ENCODE measurements around the gene SLC7A10.

The SLC7A10 gene

DNA sequence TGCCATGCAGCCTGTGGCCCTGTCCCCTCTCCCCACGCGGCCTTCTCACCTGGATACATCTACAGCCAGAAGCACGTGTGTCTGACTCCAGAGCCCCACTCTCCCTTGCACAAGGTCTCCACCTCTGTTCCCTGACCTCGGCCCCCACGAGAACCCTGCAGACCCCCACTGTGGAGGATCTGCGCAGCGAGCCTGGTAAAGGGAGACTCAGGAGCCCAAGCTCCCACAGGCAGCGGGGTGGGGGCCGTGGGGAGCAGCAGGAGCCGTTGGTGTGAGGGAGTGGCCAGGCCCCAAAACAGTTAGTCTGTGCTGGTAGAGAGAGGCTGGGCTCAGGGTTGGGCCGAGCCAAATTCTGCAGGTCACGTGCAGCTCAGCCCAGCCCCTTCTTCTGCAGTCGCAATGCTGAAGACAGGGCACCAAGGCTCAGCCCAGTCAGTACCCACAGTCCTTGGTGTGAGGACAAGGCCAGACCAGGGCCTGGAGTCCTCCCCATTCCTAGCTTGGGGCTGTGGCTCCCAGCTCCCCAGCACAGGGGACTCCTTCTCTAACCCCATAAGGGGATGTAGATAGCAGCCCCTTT lies 28.7 kb upstream of the SLC7A10 start:
- no peak for DNase-seq (ENCODE audit: low spot score)

DNA sequence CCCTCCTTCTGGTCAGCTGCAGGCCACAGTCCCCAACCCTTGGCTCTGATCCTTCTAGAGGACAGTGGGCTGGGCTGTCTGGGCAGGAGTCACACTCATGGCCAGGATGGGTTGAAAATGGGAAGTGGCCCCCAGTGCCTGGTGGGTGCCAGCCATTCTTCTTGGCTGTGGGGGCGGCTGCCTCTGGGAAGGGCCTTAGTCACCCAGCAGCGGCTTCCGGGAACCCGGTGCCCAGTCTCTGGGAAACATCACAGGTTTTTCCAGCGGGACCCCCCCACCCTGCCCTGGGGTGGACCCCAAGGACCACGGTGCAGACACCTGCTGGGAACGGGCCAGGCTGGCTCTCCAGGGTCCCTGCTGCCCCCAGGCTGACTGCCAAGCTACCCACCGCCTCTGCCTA lies 27.3 kb upstream of the SLC7A10 start:
- no peak for DNase-seq (ENCODE audit: low spot score)

DNA sequence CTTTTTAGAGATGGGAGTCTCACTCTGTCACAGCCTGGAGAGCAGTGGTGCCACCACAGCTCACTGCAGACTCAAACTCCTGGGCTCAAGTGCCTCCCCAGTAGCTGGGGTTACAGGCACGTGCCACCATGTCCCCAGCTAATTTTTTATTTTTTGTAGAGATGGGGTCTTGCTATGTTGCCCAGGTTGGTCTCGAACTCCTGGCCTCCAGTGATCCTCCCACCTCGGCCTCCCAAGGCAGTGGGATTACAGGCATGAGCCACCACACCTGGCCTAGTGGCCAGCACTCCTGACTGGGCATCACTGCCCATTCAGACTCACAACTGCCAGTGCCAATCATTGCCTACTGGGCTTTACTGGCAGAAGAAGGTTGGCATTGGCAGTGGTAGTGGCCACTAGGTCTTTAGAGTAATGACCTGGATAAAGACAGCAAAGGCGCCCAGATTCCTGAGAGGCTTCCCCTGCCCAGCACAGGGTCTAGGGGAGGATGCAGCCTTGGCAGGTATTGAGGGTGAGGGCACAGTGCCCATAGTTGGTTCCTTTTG lies 26.8 kb upstream of the SLC7A10 start:
- no peak for DNase-seq (ENCODE audit: low spot score)

DNA sequence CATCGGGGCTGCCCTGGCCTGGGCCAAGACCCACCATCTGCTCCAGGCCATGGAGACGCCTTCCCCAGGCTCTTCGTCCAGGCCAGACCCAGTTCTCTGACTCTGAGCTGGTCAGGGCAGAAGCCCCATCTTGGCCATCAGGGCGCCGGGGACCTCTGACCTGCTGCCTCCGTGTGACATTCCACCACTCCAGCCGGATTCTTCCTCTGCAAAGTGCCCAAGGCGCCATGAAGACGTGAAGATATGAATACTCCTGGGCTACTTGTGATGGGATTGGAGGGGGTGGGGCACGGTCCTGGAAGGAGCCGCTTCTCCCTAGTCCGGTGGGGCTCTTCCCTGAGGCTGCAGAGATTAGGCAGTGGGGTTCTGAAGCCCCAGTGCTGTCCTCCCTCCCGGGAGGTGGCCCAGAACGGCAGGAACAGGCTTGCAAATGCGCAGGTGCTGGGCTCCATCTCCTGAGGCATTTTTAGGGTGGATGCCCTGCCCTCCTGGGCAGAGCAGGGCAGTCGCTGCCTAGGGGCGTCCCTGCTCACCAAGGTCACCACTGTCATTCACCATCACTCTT lies 26.0 kb upstream of the SLC7A10 start:
- DNase-seq (ENCODE audit: low spot score): no peak

DNA sequence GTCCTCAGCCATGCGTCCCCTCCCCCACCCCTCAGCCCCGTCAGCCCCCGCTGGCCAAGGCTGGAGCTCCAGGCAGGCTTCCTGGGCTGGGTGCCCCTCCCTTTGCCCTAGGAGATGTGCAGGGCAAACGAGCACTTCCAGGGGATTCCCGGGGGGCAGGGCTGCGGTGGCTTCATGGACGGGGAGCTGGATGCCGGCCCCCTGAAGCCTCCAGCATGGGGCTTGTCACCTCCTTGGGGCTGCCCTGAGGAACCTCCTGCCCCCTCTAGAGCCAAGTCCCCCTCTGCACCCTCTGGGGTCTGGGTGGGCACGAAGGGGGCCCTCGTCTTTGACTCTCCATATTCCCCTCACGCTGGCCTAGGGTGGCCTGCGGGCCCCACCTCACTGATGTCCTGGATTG lies 25.4 kb upstream of the SLC7A10 start:
- no peak for DNase-seq (ENCODE audit: low spot score)

DNA sequence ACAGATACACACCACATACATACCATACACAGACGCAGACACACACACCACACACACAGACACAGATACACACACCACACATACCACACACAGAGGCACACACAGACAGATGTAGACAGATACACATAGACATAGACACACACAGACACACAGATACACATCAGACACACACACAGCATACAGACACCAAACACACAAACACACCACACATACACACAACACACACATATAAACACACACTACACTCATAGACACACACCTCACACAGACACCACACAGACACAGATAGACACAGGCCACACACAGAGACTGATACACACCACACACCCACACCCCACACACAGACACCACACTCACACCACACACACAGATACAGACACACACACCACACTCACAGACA lies 24.9 kb upstream of the SLC7A10 start:
- no peak for DNase-seq (ENCODE audit: low spot score)

DNA sequence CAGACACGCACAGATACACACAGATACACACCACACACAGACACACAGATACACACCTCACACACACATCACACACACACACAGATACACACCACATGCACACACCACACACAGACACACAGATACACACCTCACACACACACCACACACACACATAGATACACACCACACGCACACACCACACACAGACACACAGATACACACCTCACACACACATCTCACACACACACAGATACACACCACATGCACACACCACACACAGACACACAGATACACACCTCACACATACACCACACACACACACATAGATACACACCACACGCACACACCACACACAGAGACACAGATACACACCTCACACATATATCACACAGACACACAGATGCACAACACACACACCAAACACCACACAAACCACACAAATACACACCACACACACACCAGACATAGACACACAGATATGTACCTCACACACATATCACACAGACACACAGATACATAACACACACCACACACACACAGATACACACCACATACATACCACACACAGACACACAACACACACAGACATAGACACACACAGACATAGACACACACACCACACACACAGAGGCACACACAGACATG lies 24.2 kb upstream of the SLC7A10 start:
- DNase-seq (ENCODE audit: low spot score): no peak

DNA sequence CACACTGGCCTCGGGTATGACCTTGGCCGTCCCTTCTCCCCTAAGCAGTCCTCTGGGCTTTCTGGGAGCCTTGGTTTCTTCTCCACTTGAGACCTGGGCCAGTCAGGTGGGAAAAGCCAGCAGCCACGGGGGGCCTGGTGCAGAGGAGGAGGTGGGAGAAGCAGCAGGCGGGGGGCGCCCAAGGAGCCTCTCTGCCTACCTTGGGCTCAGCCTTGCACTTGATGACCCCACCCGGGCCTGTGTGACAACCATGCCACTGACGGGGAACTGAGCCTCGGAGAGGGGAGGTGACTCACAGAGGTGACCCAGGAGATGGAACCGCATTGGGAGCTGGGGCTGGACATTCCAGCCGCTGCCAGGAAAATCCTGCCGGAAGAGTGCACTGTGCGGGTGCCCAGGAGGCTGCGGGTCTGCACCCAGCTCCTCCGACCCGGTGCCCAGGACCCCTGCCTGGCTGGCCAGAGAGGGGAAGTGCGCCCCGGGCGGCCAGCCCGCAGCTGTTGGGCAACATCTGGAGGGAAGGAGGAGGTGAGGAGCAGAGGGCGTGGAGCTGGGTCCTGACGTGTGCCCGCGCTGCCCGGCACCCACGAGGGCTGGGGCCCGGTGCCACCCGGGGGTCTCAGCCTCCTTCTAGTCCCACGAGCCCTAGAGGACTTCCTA lies 23.4 kb upstream of the SLC7A10 start:
- DNase-seq (ENCODE audit: low spot score): peak; percentile 37

DNA sequence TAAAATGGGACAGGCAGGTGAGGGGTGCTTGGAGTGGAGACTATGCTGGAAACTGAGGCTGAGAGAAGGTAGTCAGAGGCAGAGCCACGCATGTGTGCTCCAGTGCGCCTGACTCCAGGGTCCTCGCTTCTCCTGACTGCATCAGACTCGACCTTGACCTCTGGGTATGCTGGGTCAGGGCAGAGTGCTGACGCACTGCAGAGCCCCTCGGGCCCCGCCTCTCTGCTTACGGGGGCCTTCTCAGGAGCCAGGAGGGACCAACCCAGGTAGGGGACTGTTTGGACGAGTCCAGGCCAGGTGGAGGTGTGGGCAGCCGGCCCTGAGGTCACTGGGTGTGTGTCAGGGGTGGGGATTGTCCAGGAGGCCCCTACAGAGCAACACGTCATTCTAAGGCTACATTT lies 22.9 kb upstream of the SLC7A10 start:
- DNase-seq (ENCODE audit: low spot score): no peak

DNA sequence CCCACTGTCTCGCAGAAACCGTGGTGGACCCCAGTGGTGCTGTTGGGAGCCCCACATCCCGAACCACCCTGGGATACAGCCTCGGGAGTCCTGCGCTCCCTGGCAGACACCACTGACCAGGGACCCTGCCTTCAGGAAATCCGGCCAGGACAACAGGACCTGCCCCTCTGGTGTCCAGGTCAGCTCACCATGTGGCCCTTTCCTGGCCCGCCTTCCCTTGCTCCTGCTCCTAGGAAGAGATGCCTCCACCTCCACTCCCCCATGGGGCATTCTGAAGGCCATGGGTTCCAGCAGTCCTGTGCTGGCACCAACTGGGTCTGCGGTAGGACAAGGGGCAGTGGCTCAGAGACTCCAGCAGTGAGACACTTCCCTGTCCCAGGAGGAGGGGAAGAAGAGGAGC lies 22.5 kb upstream of the SLC7A10 start:
- DNase-seq (ENCODE audit: low spot score): no peak

DNA sequence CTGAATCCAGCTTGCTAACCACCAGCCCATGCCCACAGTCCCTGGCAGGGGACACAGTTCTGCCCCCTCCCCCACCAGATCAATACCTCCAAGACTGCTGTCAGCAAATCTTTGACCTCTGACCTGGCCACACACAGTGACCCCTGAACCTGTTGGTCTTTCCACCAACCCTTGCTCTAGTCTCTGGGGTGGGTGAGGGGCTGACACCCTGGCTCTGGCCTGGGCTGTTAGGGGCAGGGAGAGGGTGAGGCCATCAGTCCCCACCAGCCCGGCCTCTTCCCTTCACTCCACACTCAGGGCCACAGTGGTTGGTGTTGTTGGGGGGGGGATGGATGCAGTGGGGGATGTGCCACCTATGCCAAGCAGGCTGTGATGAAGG lies 21.8 kb upstream of the SLC7A10 start:
- DNase-seq (ENCODE audit: low spot score): no peak

DNA sequence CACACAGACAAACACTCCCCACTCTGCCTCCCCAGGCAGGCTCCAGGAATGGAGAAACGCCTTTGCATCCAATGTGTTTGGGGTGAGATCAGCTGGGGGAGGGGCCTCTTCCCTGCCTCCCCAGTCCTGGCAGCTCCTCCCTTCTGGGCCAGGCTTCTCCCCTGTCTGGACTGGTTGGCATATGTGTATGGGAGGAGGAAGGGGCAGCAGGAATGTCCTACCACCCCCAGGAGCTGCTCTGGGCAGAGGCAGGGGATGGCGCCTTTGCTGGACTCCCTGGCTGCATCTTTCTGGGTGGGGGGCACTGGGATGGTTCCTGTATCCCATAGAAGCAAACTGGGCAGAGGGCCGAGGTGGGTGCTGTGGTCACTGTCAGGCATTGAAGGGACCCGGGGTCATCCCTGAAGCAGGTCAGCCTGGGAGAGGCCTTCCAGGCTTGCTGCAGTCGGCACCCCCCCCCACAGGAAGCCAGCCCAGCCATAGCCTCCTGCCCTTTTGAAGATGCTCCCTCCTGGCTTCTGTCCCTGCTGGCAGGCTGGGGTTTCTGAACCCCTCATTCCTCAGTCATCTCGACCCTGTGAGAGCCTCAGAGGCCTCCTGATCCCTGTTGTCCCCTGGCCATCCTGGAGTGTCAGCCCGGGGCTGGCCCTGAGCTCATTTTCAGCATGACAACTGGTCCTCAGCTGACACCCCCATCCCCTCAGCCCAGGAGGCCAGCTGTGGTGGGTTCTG lies 21.2 kb upstream of the SLC7A10 start:
- no peak for DNase-seq (ENCODE audit: low spot score)

DNA sequence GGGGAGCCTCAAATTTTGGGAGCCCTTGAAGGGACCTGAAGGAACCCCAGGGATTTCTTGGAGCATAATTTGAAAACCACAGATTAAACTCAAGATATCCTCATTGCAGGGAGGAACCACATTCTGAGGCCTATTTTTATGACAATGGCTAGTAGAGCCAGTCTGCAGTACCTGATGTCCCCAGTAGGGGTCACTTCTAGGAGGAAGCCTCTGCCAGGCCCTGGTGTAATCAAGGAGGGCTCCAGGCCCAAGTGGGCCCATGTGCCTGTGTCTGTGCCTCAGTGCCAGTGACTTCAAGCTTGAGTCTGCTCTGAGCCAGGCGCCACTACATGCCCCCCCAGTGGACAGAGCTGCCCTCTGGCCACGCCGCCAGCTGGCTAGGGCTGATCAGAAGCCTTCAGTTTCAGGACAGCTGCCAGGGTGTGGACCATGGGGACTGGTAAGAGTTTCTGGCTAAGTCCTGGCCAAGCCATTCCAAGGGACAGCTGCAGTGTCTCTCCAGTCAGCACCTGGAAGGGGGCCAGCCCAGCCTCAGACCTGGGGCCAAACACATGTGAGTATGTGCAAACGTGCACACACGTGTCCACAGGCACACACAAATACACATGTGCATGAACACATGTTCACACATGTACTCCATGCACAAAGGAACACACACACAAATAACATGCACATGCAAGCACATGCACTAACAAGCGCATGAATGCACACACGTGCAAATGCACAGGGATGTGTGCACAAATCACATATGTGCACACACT lies 20.5 kb upstream of the SLC7A10 start:
- peak; percentile 40 for DNase-seq (ENCODE audit: low spot score)

DNA sequence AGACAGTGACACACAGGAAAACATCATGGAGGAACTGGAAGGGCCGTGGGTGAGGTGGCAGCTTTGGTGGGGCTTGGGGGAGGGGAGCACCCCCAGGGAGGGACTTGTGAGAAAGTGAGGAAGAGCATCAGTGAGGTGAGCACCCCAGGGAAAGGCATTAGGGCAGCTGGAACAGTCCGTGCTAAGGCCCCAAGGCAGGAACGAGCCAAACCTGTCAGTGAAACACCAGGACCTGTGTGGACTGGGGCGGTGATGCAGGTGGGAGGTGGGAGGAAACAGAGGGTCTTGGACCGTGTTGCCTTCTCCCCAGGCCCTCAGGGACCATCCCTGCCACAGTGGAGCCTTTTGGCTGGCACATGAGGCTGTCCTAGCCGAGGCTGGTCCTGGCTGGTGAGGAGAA lies 17.3 kb upstream of the SLC7A10 start:
- no peak for DNase-seq (ENCODE audit: low spot score)

DNA sequence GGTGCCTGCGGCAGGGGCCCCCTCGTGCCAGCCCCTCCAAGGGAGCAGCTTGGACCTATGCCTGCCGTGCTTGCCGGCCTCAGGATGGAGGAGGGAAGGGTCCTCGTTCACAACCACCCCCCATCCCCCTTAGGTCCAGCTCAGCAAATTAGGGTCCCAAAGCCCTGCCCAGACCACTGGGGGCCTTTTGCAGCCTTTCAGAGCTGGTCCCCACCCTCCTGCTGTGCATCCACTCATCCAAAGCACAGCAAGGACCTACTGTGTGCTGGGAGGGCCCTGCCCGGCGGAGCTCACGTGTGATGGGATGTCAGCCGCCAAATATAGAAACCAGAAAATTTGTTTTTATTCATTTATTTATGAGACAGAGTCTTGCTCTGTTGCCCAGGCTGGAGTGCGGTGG lies 16.5 kb upstream of the SLC7A10 start:
- no peak for DNase-seq (ENCODE audit: low spot score)

DNA sequence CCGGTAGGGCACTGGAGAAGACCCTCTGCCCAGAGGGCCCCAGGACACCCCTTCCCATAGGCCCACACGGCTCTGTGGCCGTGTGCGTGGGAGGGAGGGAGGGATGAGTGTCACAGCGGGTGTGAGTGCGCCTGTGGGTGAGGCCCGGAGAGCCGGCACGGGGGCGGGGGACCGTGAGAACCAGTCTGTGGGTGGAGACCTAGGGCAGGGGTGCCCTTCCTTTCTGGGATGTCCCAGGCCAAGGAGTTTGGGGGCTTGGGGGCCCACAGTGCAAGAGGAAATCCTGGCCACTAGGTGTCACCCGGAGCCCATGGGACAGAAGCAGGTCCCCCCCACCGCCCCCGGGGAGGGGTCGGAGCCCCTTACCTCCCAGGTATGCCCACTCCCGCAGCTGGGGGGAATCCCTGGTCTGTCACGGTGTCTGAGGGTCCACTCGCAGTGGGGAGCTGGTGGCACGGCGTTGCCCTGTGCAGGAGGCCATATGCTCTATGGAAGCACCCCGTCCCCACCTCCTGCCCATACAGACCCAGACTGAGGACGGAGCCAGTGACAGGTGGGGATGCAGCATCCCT lies 16.0 kb upstream of the SLC7A10 start:
- peak; percentile 19 for DNase-seq (ENCODE audit: low spot score)

DNA sequence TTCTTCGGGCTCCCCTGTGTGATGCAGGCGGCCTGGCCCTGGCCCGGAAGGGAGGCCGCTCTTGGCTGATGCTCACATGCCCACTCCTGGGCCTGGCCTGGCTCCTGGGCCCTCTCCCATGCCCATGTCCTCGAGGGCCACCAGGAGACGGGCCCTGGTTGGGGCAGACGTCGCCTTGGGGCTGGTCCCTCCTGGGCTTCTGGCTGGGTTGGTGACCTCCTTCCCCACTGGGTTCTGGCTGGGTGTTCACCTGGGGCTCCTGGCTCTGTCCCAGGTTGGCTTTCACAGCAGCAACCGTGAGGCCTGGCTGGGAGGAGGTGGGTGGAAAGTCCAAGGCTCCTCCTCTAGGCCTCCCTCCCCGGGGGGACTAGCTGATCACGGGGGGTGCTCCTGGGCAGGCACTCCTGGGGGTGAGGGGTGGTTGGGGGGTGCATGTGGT lies 15.5 kb upstream of the SLC7A10 start:
- DNase-seq (ENCODE audit: low spot score): no peak

DNA sequence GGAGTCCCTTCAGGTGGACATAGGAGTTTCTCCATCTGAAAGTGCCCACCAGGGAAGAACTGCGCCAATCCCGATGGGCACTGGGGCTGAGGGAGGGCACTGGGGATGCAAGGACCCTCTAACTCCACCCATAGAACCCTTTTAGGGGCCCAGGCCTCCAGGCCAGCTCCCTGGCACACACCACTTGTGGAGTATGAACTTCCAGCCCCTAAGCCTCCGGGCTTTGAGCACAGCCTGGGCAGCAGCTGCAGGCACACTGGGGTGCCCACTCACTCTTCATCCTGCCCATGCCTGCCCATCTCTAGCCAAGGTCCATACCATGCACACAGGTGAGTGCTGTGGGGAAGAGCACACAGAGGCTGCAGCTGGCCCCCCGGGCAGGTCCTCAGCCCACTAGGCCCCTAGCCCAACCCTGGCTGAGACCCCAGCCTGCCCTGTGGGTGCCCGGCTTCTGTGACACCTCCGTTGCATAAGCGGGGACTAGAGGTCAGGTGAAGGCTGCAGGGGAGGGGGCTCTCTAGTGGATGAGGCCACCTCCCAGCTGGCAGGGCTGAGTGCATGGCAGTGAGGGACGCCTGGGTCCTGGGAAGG lies 14.6 kb upstream of the SLC7A10 start:
- no peak for DNase-seq (ENCODE audit: low spot score)

DNA sequence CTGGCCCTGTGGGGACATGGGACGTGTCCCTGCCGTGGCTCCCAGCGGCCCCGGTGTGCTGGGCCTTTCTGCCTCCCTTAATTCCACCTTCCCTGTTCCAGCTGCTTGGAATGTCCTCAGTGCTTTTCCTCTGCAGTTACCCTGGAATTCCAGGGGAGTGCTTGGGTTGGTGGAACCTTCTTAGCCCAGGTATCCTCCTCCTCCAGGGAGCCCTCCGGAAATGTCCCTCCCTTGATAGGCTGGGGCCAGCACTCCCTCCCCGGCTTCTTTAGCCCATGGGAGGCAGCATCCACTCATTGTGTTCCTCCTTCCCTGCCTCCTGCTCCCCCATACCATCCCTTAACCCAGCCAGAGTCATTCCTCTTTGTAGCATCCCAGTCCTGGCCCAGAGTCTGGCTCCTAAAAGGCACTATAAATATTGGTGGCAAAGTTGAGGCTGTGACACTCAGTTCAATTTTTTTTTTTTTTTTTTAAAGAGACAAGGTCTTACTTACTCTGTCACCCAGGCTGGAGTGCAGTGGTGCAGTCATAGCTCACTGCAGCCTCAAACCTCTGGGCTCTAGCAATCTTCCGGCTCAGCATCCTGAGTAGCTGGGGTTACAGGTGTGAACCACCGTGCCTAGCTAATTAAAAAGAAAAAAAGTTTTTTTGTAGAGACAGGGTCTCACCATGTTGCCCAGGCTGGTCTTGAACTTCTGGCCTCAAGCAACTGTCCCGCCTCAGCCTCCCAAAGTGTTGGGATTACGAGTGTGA lies 13.7 kb upstream of the SLC7A10 start:
- no peak for DNase-seq (ENCODE audit: low spot score)

DNA sequence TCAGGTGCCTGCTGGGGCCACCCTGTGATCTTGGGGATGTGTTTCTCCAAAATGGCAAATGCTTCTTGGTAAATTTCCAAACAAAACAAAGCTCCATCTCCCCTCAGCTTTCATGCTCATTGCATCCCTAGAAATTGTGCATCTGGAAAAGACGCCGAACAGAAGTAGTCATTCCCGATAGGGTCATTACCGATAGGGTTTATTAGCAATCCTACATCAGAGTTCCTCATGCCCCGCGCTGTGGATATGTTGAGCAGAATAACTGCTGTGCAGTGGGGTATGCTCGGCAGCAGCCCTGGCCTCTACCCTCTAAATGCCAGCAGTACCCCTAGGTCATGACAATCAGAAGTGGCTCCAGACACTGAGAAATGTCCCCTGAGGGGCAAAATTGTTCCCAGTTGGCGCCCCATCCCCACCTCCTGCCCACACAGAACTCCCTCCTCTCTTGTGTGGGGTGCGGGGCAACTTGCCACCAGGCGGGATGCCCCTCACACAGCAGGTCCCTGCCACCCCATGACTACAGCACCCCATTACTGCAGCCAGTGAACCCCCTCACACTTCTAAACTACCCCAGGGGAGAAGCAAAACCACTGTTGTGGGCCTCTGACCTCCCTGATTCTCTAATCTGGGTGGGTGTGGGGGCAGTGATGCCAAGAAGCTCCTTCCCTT lies 13.0 kb upstream of the SLC7A10 start:
- DNase-seq (ENCODE audit: low spot score): no peak
